Measurements from ENCODE around the gene CHAMP1.

GRCh38 chr13:114304346-114305034, 9.8 kb upstream of the CHAMP1 start:
- TF ChIP-seq JUN (IDR thresholded peaks at IDR 0.05; ENCODE audit: borderline replicate concordance, insufficient read depth, insufficient read length, low read depth) (no peak), CTCF (IDR thresholded peaks at IDR 0.05; ENCODE audit: extremely low read depth in 1 of 2, insufficient read depth in 1 of 2, low read depth in 1 of 2, low read length in 2 of 2) (no peak), POLR2AphosphoS5 (IDR thresholded peaks at IDR 0.05; ENCODE audit: insufficient read depth, low read depth, low read length) (no peak), POLR2A (IDR thresholded peaks at IDR 0.05; ENCODE audit: low read depth, low read length) (no peak), MYC (IDR thresholded peaks at IDR 0.05; ENCODE audit: low read depth, low read length) (no peak), EZH2 (IDR thresholded peaks at IDR 0.05; ENCODE audit: borderline replicate concordance, low read depth, low read length, severe bottlenecking) (no peak), GATA2 (IDR thresholded peaks at IDR 0.05; ENCODE audit: insufficient read depth, insufficient read length, low read depth, low read length) (no peak), FOS (IDR thresholded peaks at IDR 0.05; ENCODE audit: borderline replicate concordance, insufficient read depth, low read length) (no peak)
- TF ChIP-seq, protein P1, sequence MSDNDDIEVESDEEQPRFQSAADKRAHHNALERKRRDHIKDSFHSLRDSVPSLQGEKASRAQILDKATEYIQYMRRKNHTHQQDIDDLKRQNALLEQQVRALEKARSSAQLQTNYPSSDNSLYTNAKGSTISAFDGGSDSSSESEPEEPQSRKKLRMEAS (IDR thresholded peaks at IDR 0.05; ENCODE audit: insufficient read depth, insufficient read length) = no peak

All from endothelial cell of umbilical vein (primary cell).